D721Med (cell line): ENCODE results near the gene B3GLCT.
"Not testable (repeated sequence)": the region's sequence is repeated elsewhere in the genome, so short reads cannot be mapped to it uniquely, and the experiment has no call there.

Experiments used
- DNase-seq: peaks from one replicate; pipeline ENCODE4 v3.0.0; 2011; ENCODE audit warnings: low spot score; ENCODE audit not compliant: insufficient read length
- FAIRE-seq: peaks from 2 replicates; lab custom pipeline; 2011; peaks lifted over from hg19 to GRCh38; lab: Jason Lieb, UNC
- CTCF ChIP-seq: IDR thresholded peaks from 2 replicates; pipeline ENCODE4 v1.5.1; 2012; ENCODE audit warnings: mild to moderate bottlenecking, control low read depth; ENCODE audit not compliant: insufficient read depth; ENCODE audit errors: missing control alignments

Gene B3GLCT

GRCh38 chr13:31208559-31209122 is 8.9 kb downstream of the B3GLCT start:
- no peak for FAIRE-seq
- no peak for DNase-seq

DNA sequence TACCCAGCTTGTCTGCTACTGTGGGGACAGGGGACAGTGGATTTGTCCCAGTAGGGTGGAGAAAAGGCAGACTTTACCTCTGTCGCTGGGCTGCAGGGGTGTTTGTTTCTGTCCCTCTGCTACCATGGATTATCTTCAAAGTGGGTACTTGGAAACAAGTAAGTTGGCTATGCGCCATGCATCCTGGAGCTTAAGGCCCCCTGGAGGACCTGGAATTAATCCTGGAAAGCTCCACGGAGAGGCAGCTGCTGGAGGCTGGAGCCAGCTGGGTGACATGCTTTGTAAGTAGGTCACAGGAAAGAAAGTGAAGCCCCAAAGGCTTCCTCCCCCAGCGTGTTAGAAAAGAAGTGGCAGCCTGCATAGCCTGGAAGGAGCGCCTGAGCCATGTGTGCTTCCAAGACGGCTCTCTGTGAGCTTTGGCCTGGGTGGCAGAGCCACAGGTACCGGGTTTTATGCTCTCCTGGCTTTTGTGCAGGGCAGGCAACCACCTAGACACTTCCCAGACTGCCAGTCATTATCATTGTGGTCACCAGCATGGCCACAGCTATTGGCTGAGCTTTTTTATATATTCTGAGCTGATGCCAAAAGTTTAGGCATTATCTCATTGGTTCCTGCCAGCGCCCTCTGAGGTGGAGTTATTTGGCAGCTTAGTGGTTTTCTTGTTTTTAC is 9.5 kb downstream of the B3GLCT start:
- no peak for FAIRE-seq
- TF ChIP-seq CTCF = no peak
- DNase-seq = peak; percentile 83

More at GRCh38 chr13:31208559-31209122, 8.9 kb downstream of the B3GLCT start:
- no peak for TF ChIP-seq CTCF

- no peak for FAIRE-seq
Observed at GRCh38 chr13:31209841-31210210, 10.1 kb downstream of the B3GLCT start.

DNA sequence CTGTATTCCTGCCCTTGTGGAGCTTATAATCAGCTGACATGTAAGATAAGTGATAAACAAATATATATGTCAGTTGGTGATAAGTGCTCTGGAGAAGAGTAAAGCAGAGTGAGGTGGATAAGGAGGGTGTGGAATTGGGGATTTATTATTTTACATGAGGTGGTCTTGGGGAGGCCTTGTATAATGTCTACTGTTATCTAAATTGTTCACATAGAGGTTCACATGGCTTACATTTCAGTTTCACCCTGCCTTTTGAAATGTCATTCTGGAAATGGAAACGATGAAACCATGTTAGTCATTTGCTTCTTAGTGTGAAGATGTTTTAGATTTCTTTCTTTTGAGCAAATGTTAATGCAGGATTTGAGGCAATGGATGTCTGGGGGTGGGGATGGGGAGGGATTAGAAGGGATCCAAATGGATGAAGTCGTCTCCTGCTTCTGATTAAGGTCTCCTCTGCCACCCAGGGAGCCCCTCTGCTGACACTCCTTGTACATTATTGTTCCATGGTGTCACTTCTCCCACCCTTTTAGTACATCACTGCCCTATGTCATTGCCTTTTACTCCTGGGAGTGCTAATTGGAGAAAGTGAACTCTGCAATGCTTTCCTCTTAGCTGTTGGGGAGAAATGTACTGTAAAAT is 14.0 kb downstream of the B3GLCT start:
- no peak for TF ChIP-seq CTCF
- no peak for DNase-seq
- no peak for FAIRE-seq

More at GRCh38 chr13:31209841-31210210, 10.1 kb downstream of the B3GLCT start:
- no peak for TF ChIP-seq CTCF
- no peak for DNase-seq

- no peak for DNase-seq
- FAIRE-seq = no peak
- no peak for TF ChIP-seq CTCF
Observed at GRCh38 chr13:31214435-31214834, 14.7 kb downstream of the B3GLCT start.

DNA sequence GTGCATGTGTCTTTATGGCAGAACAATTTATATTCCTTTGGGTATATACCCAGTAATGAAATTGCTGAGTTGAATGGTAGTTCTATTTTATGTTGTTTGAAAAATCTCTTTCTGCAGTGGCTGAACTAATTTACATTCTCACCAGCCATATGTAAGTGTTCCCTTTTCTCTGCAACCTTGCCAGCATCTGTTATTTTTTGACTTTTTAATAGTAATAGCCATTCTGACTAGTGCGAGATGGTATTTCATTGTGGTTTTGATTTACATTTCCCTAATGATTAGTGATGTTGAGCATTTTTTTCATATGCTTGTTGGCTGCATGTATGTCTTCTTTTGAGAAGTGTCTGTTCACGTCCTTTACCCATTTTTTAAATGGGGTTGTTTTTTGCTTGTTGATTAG is 17.1 kb downstream of the B3GLCT start:
- DNase-seq, FAIRE-seq: not testable (repeated sequence)

DNA sequence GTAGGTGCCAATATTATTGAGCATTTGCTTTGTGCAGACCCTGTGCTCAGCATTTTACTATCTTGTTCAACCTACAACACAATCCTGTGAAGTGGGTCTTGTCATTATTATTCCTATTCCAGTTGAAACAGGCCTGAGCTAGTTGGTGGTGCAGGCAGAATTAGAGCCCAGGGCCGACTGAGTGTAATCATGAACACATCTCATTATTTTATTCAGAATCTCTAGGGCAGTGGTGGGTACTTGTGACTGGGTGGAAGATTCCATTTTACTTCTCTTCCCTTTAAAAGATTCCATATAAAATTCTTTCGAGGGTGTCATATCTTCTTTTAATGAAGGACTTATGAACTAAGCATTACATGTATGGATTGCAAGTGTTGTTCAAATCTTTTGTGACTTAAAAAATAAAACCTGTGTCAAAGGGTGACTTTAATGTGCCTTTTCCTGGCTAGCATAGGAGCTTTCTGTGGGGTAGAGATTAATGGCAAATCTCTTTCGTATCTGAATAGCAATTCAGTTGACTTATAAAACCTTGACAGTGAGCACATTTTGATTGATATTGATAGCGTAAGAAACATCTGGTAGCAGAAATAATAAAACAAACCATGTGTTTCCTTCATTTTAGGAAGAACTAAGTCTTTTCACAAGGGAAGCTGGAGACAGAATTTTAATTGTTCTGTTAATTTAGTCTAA is 20.3 kb downstream of the B3GLCT start:
- FAIRE-seq = no peak
- TF ChIP-seq CTCF = no peak
- no peak for DNase-seq
